Muscle layer of colon (tissue), 2 donors: ENCODE data around the gene TMEM250.
A peak's percentile ranks its signal among the peaks of the same experiment; 100 is the strongest.

ENCODE experiments used
- H3K27ac ChIP-seq: one replicate; pipeline ENCODE4 v1.7.0; 2013; ENCODE audit warnings: low read depth, mild to moderate bottlenecking, low read length, moderate library complexity
- H3K27me3 ChIP-seq, 2 donors: one replicate each; pipeline ENCODE4 v1.7.0; 2013; ENCODE audit warnings: low read length in 2 of 2, mild to moderate bottlenecking in 2 of 2; ENCODE audit not compliant: insufficient read depth in 2 of 2, control insufficient read depth in 1 of 2
- H3K36me3 ChIP-seq: one replicate; pipeline ENCODE4 v1.7.0; 2013; ENCODE audit warnings: mild to moderate bottlenecking, low read length; ENCODE audit not compliant: insufficient read depth
- H3K4me1 ChIP-seq: one replicate; pipeline ENCODE4 v1.7.0; 2013; ENCODE audit warnings: mild to moderate bottlenecking, low read length; ENCODE audit not compliant: insufficient read depth
- H3K4me3 ChIP-seq, 2 donors: one replicate each; pipeline ENCODE4 v1.7.0; 2013; ENCODE audit warnings: low read length in 2 of 2, low read depth in 1 of 2, mild to moderate bottlenecking in 1 of 2, moderate library complexity in 1 of 2
- H3K9ac ChIP-seq: one replicate; pipeline ENCODE4 v1.7.0; 2013; ENCODE audit warnings: low read length
- H3K9me3 ChIP-seq: one replicate; pipeline ENCODE4 v1.7.0; 2013; ENCODE audit warnings: mild to moderate bottlenecking, low read length
- donor health status: abdominal sarcoma.
- donor health status: Adenocarcinoma of cecum.

TMEM250 gene

GRCh38 chr9:136127313-136127712 is 8.6 kb upstream of the TMEM250 start:
- Histone ChIP-seq H3K9ac (no peak overlapping the region), H3K27me3 (peaks cover 0 to 52% of the 10 kb centered on the region in 2 donors), H3K4me1 (peaks cover 4% of the 10 kb centered on the region), H3K9me3 (no peaks in the 10 kb centered on the region), H3K27ac (no peak overlapping the region), H3K36me3 (no peaks in the 10 kb centered on the region), H3K4me3 (no peak overlapping the region)

DNA sequence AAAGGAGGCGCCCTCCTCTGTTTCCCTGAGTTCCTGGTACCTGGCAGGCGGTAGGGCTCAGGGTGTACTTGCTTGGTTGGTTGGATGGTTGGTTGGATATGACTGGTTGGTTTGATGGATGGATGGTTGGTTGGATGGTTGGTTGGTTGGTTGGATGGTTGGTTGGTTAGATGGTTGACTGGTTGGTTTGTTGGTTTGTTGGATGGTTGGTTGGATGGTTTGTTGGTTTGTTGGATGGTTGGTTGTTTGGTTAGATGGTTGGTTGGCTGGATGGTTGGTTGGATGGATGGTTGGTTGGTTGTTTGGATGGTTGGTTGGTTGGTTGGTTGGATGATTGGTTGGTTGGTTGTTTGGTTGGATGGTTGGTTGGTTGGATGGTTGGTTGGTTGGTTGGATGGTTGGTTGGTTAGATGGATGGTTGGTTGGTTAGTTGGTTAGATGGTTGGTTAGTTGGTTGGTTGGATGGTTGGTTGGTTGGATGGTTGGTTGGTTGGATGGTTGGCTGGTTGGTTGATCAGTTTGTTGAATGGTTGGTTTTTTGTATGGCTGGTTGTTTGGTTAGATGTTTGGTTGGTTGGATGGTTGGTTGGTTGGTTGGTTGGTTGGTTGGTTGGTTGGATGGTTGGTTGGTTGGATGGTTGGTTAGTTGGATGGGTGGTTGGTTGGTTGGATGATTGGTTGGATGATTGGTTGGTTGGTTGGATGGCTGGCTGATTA is 6.5 kb upstream of the TMEM250 start:
- Histone ChIP-seq H3K4me3 (no peak overlapping the region), H3K27ac (no peak overlapping the region), H3K36me3 (no peaks in the 10 kb centered on the region), H3K27me3 (peaks cover 0 to 34% of the 10 kb centered on the region in 2 donors), H3K9ac (no peak overlapping the region), H3K4me1 (peaks cover 4% of the 10 kb centered on the region), H3K9me3 (no peaks in the 10 kb centered on the region)

DNA sequence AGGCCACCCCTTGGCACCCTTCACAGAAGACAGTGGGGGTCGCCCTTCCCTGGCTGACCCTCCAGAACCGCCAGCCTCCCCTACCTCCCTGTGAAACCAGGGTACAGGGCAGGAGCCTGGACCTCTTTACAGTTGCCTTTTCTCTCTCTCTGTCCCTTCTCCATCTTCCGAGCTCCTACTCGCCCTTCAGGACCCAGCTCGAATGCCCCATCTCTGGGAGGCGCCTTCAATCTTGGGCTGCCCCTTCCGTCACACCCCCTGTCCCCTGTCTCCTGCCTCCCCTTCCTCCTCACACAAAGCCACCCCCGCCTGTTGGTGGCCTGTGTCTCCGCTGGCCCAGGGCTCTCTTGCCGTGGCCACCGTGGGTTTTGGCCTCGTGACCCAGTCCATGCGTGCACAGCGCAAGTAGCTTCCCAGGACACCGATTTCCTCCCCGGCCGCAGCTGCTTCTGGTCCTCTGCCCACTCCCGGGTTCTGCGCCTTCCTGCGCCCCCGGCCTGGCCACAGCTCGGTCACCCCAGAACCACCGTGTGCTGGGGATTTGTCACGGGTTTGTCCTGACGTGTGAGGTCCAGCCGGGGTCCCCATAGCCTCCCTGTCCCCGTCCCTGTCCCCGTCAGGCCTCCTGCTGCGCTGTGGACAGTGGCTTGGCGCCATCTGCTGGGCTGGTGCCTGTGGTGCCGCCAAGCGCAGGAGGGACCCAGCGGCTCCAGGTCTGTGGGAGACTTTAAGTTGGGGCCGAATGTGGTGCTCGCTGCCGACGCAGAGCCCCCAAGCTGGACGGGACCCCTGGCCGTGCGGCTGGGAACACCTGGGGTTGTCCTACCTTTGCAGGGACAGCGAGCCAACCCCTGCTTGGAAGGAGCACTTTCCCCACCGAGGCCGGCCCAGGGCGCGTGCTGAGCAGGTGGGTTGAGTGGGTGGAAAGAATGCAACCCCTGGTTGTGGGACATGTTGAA is 4.0 kb upstream of the TMEM250 start:
- H3K27ac ChIP-seq = no peak overlapping the region
- H3K9me3 ChIP-seq = no peaks in the 10 kb centered on the region
- no peak overlapping the region for H3K9ac ChIP-seq
- H3K4me1 ChIP-seq = peaks cover 11% of the 10 kb centered on the region
- no peaks in the 10 kb centered on the region for H3K36me3 ChIP-seq
- peak overlapping the region in 1 of 2 donors; percentile 51 for H3K4me3 ChIP-seq
- H3K27me3 ChIP-seq = peaks cover 0 to 24% of the 10 kb centered on the region in 2 donors

- H3K27ac ChIP-seq = no peak overlapping the region
- peaks cover 0 to 15% of the 10 kb centered on the region in 2 donors for H3K27me3 ChIP-seq
- no peaks in the 10 kb centered on the region for H3K36me3 ChIP-seq
- H3K4me1 ChIP-seq = peaks cover 20% of the 10 kb centered on the region
- no peaks in the 10 kb centered on the region for H3K9me3 ChIP-seq
- H3K4me3 ChIP-seq = no peak overlapping the region
- no peak overlapping the region for H3K9ac ChIP-seq
Measured at GRCh38 chr9:136121801-136122200, 3.1 kb upstream of the TMEM250 start.

DNA sequence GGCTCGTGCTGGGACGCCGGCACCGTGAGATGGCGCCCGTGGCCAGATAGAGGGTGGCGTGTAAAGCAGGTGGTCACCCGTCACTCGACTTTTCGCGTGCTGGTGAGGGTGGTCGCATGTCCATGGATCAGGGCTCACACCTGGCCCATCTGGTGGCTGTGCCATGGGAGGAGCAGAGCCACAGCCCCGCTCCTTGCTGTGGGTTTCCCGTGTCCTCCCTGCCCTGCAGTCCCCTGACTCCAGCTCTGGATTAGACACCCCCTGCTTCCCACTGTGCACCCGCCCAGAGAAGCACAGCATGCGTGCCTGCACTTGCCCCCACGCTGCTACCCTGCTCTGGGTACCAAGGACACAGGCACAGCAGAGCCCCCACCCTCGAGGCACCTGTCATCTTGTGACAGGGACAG is 1.8 kb upstream of the TMEM250 start:
- H3K27me3 ChIP-seq = peaks cover 0 to 7% of the 10 kb centered on the region in 2 donors

GRCh38 chr9:136119883-136120393 is 1.3 kb upstream of the TMEM250 start:
- peak overlapping the region; percentile 63 for H3K9ac ChIP-seq
- H3K9me3 ChIP-seq = no peaks in the 10 kb centered on the region
- H3K4me3 ChIP-seq = peak overlapping the region; percentile 63 to 78
- peaks cover 7% of the 10 kb centered on the region for H3K36me3 ChIP-seq
- H3K27ac ChIP-seq = peak overlapping the region; percentile 84
- peaks cover 20% of the 10 kb centered on the region for H3K4me1 ChIP-seq
- peaks cover 0 to 7% of the 10 kb centered on the region in 2 donors for H3K27me3 ChIP-seq

More for the DNA sequence above, 1.8 kb upstream of the TMEM250 start:
- peaks cover 20% of the 10 kb centered on the region for H3K4me1 ChIP-seq
- no peak overlapping the region for H3K27ac ChIP-seq
- H3K36me3 ChIP-seq = peaks cover 3% of the 10 kb centered on the region
- no peak overlapping the region for H3K9ac ChIP-seq
- no peak overlapping the region for H3K4me3 ChIP-seq
- H3K9me3 ChIP-seq = no peaks in the 10 kb centered on the region

DNA sequence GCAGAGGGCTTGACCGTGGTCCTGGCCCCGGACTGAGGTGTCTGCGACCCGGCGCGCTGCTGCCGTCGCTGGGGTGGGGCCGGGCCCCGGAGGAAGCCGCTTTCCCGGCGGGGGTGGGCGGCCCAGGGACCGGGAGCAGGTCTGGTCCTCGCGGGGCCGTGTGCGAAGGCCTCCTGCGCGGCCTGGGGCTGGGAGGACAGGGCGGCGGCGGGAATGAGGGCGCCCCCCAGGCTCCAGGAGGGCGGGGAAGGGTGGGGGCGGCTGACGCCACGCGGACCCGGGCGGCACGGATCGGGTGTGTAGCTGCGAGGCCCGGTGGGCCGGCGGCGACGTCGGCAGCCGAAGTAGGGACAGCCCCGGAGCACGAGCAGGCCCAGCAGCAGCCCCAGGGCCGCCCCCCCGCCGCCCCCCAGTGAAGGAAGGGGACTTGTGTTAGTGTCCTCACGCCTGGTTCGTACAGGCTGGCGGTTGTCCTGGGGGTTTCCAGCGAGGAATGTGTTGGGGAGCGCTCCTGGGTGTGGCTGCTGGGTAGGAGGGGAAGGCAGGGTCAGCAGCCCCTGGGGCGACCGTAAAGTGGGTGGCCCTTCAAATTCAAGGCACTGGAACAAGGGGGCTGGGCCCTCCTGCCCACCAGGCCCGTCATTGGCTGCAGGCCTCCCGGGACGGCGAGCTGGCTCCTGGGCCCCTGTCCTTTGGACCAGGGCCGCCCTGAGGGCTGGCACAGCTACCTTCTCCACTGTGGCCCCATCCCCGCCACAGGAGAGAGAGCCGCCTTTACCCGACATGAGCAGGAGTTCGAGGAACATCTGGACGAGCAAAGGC is 597 bp upstream of the TMEM250 start:
- Histone ChIP-seq H3K4me1 (peaks cover 20% of the 10 kb centered on the region), H3K9ac (peak overlapping the region; percentile 63), H3K4me3 (peak overlapping the region; percentile 63 to 78), H3K9me3 (no peaks in the 10 kb centered on the region), H3K27ac (peak overlapping the region; percentile 84), H3K36me3 (peaks cover 13% of the 10 kb centered on the region), H3K27me3 (peaks cover 0 to 1% of the 10 kb centered on the region in 2 donors)

GRCh38 chr9:136117916-136118319 is 757 bp downstream of the TMEM250 start:
- Histone ChIP-seq H3K27ac (peak overlapping the region; percentile 84), H3K9ac (peak overlapping the region; percentile 53), H3K9me3 (no peaks in the 10 kb centered on the region), H3K27me3 (no peaks in the 10 kb centered on the region), H3K36me3 (peaks cover 17% of the 10 kb centered on the region), H3K4me3 (peak overlapping the region; percentile 63 to 78), H3K4me1 (peaks cover 20% of the 10 kb centered on the region)

- Histone ChIP-seq H3K36me3 (peaks cover 18% of the 10 kb centered on the region), H3K9me3 (no peaks in the 10 kb centered on the region), H3K4me1 (peaks cover 16% of the 10 kb centered on the region), H3K9ac (peak overlapping the region; percentile 53), H3K4me3 (peak overlapping the region; percentile 63 to 78), H3K27me3 (no peaks in the 10 kb centered on the region), H3K27ac (peak overlapping the region; percentile 84)
Measured at GRCh38 chr9:136117291-136117915, 1.3 kb downstream of the TMEM250 start.

DNA sequence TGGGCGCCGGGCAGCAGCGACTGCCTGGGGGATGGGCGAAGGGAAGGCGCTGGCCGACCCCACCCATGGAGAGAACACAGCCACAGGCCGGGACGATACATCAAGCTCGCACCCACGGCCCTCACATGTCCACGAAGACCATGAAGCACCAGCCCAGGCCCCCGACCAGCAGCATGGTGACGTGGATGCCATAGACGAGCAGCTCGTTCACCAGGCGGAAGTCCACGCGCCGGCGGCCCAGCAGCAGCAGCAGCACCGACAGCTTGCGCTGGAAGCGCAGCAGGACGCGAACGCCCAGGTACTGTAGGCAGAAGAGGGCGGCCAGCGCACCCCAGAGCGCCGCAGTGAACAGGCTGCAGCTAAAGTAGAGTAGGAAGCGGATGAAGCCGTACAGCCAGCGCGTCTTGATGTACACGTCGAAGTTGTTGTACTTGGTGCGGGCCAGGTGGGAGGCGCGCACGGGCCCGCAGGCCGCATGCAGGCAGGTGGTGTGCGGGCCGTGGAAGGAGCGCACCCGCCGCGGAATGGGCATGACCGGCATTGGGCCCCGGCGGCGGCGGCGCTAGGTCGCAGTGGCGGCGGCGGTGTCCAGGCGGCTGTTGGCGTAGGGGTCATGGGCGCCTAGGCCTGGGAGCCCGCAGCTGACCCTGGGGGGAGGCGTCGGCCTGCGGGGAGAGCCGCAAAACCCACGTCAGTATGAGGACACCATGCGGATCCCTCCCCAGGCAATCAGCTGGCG is 2.1 kb downstream of the TMEM250 start:
- Histone ChIP-seq H3K4me1 (peaks cover 16% of the 10 kb centered on the region), H3K27ac (peak overlapping the region; percentile 84), H3K4me3 (no peak overlapping the region), H3K27me3 (no peaks in the 10 kb centered on the region), H3K36me3 (peaks cover 18% of the 10 kb centered on the region), H3K9me3 (no peaks in the 10 kb centered on the region), H3K9ac (no peak overlapping the region)
